RWPE1 (cell line): Measurements from ENCODE around the gene USP20.
"Not testable (repeated sequence)": the region's sequence is repeated elsewhere in the genome, so short reads cannot be mapped to it uniquely, and the experiment has no call there.

ENCODE experiments used
- CTCF ChIA-PET: fragments of 350-600 bp; sonication (Branson Sonifier 250); formaldehyde crosslinking; extraction: SDS; loops from one replicate; lab custom pipeline; 2021; lab: Yijun Ruan, JAX
- POLR2A ChIA-PET: fragments of 400-600 bp; formaldehyde crosslinking; extraction: SDS; loops from one replicate; lab custom pipeline; 2020; ENCODE audit warnings: antibody characterized with exemption; ENCODE audit not compliant: low non-redundant PET; lab: Yijun Ruan, JAX
- DNase-seq: peaks from one replicate; pipeline ENCODE4 v3.0.0; 2012; ENCODE audit warnings: low spot score
- H3K27ac ChIP-seq: fragments of 450-650 bp; 2 replicates; pipeline ENCODE4 v1.5.1; 2017
- CTCF ChIP-seq: fragments of 450-650 bp; conservative IDR thresholded peaks from 2 replicates; pipeline ENCODE4 v1.5.1; 2017; ENCODE audit warnings: low read depth, mild to moderate bottlenecking

Gene USP20

GRCh38 chr9:129886226-129887174 is 51.2 kb downstream of the USP20 start:
- ChIA-PET POLR2A (interaction anchor here (0.5 to 0.7 kb wide), 4 partner anchors 21 to 332 kb away, joined by 3 to 6 read pairs (median 3); no protein-coding TSS in a partner anchor), CTCF (interaction anchor here (0.7 to 1.6 kb wide), 3 partner anchors 43 to 1403 kb away, joined by 3 to 6 read pairs (median 3); no protein-coding TSS in a partner anchor)
- DNase-seq = no peak
- peak overlapping the region; percentile 79 for H3K27ac ChIP-seq
- TF ChIP-seq CTCF = no peak

GRCh38 chr9:129887334-129888292 is 52.4 kb downstream of the USP20 start:
- ChIA-PET POLR2A (interaction anchor here (0.5 to 0.7 kb wide), 2 partner anchors 22 to 331 kb away, joined by 3 read pairs; no protein-coding TSS in a partner anchor), CTCF (interaction anchor here (0.7 kb wide), 1 partner anchor 1404 kb away, joined by 3 read pairs; no protein-coding TSS in a partner anchor)
- no peak for TF ChIP-seq CTCF
- no peak overlapping the region for H3K27ac ChIP-seq
- no peak for DNase-seq

GRCh38 chr9:129888293-129889121 is 53.2 kb downstream of the USP20 start:
- no peak overlapping the region for H3K27ac ChIP-seq
- no peak for DNase-seq
- POLR2A ChIA-PET = no interaction called here
- no peak for TF ChIP-seq CTCF
- CTCF ChIA-PET = interaction anchor here (0.6 kb wide), 1 partner anchor 37 kb away, joined by 3 read pairs; no protein-coding TSS in a partner anchor

- CTCF ChIA-PET = interaction anchor here (0.6 kb wide), 3 partner anchors 36 to 420 kb away, joined by 3 read pairs; no protein-coding TSS in a partner anchor
- no peak overlapping the region for H3K27ac ChIP-seq
- no peak for TF ChIP-seq CTCF
- POLR2A ChIA-PET = no interaction called here
- no peak for DNase-seq
These were observed 54.1 kb downstream of the USP20 start for GRCh38 chr9:129889122-129889940.

DNA sequence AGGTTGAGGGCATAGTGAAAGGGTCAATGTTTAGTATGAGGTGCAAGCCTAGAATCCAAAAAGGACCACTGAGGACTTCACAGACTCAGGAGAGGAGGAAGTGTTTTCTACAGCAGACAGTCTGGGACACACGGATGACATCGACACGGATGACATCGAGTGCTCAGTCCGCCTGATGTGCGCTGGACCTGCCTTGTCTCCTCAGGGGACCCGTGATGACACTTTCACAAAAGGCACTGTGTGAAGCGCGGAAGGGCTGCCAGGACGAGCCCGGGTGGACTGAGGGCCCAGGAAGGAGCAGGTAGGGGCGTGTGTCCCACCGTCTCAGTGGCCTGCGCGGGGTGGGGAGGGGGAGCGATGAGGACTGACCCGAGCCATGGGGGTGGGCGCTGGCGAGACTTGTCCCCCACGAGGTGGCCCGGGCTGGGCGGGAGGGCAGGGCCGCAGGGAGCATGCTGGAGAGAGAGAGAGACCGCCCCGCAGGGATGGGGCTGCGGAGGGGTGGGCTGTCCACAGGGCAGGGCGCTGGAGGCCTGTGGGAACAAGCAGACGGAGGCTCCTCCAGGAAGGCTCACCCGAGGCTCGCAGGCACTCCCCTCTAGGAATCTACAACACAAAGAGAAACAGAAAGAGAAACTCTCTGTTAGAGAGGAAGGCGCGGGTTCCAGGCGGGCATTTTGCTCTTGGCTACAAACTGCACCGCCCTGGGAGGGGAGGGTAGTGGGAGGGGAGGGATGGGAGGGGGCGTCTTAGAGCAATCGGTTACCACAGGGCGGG is 54.9 kb downstream of the USP20 start:
- no peak for TF ChIP-seq CTCF
- POLR2A ChIA-PET = no interaction called here
- no peak for DNase-seq
- CTCF ChIA-PET = interaction anchor here (0.6 kb wide), 1 partner anchor 419 kb away, joined by 3 read pairs; no protein-coding TSS in a partner anchor
- no peak overlapping the region for H3K27ac ChIP-seq

- POLR2A ChIA-PET, H3K27ac ChIP-seq, DNase-seq: not testable (repeated sequence)
- CTCF ChIA-PET = interaction anchor here (0.6 to 1.3 kb wide), 2 partner anchors 163 to 223 kb away, joined by 5 to 9 read pairs; no protein-coding TSS in a partner anchor
These were observed 55.6 kb downstream of the USP20 start for GRCh38 chr9:129890718-129891299.
